ENCODE results near the gene ARPC5.

The ARPC5 gene

DNA sequence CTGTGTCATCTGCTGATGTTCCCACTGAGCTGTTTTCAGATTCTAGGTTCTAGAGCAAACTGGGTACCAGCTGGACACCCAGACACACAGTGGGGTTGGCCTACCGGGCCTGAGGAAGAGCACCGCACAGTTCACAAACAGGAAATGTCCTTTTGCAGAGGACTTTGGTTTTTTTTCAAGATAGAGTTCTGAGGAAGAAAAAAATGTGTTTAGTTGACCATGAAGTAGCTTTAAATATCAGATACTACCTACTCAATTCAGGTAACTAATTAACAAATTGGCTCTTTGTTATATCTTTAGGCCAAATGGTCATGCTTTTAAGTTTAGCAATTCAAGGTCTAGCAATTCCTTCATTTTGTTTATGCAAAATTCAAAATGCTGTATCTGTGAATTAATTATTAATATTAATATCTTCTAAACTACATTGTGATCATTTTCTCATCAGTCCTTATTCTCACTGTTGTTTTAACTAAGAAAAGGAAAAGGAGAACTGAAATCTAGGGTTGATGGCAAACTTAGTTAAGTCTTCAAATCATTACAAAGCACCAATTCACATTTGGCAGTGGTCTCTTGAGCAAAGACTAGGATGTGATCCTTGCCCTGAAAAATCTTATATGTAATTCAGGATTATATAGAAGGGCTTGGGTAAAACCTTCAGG is 28.1 kb downstream of the ARPC5 start:
- TF ChIP-seq, protein P1, sequence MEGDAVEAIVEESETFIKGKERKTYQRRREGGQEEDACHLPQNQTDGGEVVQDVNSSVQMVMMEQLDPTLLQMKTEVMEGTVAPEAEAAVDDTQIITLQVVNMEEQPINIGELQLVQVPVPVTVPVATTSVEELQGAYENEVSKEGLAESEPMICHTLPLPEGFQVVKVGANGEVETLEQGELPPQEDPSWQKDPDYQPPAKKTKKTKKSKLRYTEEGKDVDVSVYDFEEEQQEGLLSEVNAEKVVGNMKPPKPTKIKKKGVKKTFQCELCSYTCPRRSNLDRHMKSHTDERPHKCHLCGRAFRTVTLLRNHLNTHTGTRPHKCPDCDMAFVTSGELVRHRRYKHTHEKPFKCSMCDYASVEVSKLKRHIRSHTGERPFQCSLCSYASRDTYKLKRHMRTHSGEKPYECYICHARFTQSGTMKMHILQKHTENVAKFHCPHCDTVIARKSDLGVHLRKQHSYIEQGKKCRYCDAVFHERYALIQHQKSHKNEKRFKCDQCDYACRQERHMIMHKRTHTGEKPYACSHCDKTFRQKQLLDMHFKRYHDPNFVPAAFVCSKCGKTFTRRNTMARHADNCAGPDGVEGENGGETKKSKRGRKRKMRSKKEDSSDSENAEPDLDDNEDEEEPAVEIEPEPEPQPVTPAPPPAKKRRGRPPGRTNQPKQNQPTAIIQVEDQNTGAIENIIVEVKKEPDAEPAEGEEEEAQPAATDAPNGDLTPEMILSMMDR (IDR thresholded peaks at IDR 0.05; ENCODE audit: extremely low read depth, insufficient read depth, missing control alignments) = no peak
- in situ Hi-C loops (cut with MboI; ENCODE audit: low pct_unique_long_range_greater_than_20kb, low sequenced_read_pairs, unreplicated experiment) = no loop called here
- no peak for DNase-seq (ENCODE audit: low spot score)

GRCh38 chr1:183605904-183606303 is 29.7 kb downstream of the ARPC5 start:
- TF ChIP-seq, protein P1 (IDR thresholded peaks at IDR 0.05; ENCODE audit: extremely low read depth, insufficient read depth, missing control alignments) = no peak
- in situ Hi-C loops (cut with MboI; ENCODE audit: low pct_unique_long_range_greater_than_20kb, low sequenced_read_pairs, unreplicated experiment) = no loop called here

DNA sequence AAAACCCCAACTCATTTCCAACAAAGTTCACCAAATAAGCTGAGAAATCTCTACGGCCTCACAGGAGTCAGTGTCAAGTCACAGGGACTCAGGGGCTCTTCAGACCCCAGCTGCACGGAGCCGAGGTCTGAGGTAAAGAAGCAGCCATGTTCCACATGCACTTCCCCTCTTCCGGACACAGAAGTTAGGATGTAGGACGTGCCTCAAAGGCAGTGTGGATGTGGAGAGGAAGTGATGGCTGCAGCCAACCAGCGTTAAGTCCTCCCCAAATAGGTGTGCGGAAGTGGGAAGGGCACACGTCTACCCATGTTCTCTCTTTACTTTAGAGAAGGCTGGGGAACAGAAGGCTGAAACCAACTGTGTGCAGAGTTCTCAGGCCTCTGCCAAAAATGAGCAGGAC is 30.8 kb downstream of the ARPC5 start:
- TF ChIP-seq, protein P1 (IDR thresholded peaks at IDR 0.05; ENCODE audit: extremely low read depth, insufficient read depth, missing control alignments) = no peak
- in situ Hi-C loops (cut with MboI; ENCODE audit: low pct_unique_long_range_greater_than_20kb, low sequenced_read_pairs, unreplicated experiment) = no loop called here
- no peak for DNase-seq (ENCODE audit: low spot score)

More at GRCh38 chr1:183605904-183606303, 29.7 kb downstream of the ARPC5 start:
- no peak for DNase-seq (ENCODE audit: low spot score)

- in situ Hi-C loops (cut with MboI; ENCODE audit: low pct_unique_long_range_greater_than_20kb, low sequenced_read_pairs, unreplicated experiment) = no loop called here
- peak; percentile 44 for DNase-seq (ENCODE audit: low spot score)
- TF ChIP-seq, protein P1 (IDR thresholded peaks at IDR 0.05; ENCODE audit: extremely low read depth, insufficient read depth, missing control alignments) = no peak
Measured at GRCh38 chr1:183604038-183604808, 31.4 kb downstream of the ARPC5 start.

DNA sequence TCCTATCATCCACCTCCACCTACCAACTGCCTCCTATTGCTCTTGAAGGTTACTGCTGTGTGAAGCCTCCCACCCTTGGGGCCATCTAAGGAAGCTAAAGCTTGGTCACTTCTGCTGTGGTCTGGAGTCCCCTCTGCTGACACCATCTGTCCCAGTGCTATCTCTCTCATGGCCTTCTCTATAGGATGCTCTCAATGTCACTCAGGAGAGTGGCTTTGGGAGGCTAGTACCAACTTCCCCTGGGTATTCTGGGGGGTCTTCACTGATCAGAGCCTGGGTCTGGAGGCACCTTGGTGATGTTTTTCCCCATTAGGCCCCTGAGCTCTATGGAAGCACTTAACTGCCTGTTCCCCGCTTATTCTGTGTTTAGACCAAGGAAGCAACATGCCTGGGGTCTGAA is 33.1 kb downstream of the ARPC5 start:
- DNase-seq (ENCODE audit: low spot score) = no peak
- in situ Hi-C loops (cut with MboI; ENCODE audit: low pct_unique_long_range_greater_than_20kb, low sequenced_read_pairs, unreplicated experiment) = no loop called here

DNA sequence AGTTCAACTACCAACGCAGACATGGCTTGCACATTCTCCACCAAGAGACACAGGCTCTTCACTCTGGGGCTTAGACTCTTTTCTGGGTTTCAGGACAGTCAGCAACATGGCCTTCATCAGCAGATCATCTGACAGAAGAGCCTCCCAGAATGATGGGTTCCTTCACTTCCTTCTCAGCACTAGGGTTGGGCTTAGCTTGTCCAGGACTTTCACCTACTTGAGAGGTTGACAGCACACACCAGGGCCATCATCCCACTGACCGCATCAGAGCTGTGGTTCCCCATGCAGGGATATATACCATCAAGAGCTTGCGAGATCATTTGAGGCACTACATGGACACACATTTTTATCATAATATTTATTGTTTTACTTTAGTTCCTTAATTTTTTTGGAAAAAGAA is 34.9 kb downstream of the ARPC5 start:
- no peak for DNase-seq (ENCODE audit: low spot score)
- TF ChIP-seq, protein P1 (IDR thresholded peaks at IDR 0.05; ENCODE audit: extremely low read depth, insufficient read depth, missing control alignments) = no peak
- in situ Hi-C loops (cut with MboI; ENCODE audit: low pct_unique_long_range_greater_than_20kb, low sequenced_read_pairs, unreplicated experiment) = no loop called here

More for the DNA sequence above, 33.1 kb downstream of the ARPC5 start:
- TF ChIP-seq, protein P1 (IDR thresholded peaks at IDR 0.05; ENCODE audit: extremely low read depth, insufficient read depth, missing control alignments) = no peak

All from GM13977 (cell line).